PFSK-1 (cell line): ENCODE measurements around the gene FMO4.

ENCODE experiments used
- FOXP2 ChIP-seq: optimal IDR thresholded peaks from 2 replicates; pipeline ENCODE3; 2011; ENCODE audit warnings: borderline replicate concordance, control low read depth, inconsistent platforms; ENCODE audit not compliant: insufficient read depth; ENCODE audit errors: extremely low read length, extremely low read depth
- POLR2AphosphoS5 ChIP-seq: IDR thresholded peaks from 2 replicates; pipeline ENCODE4 v1.6.1; 2012; ENCODE audit warnings: low read depth, mild to moderate bottlenecking, control low read depth, low read length, moderate library complexity
- SIN3A ChIP-seq: IDR thresholded peaks from 2 replicates; pipeline ENCODE4 v1.6.1; 2012; ENCODE audit warnings: mild to moderate bottlenecking, low read length, moderate library complexity, borderline replicate concordance; ENCODE audit not compliant: insufficient read depth
- TAF1 ChIP-seq: IDR thresholded peaks from 2 replicates; pipeline ENCODE4 v1.6.1; 2012; ENCODE audit warnings: low read length, control low read depth, borderline replicate concordance; ENCODE audit not compliant: insufficient read depth
- TF ChIP-seq, protein P1 (sequence below), 2 experiments: IDR thresholded peaks; 2 replicates each; pipeline versions ENCODE4 v1.6.1 to v1.8.0; 2011 to 2012; ENCODE audit warnings: low read depth in 2 of 2, low read length in 2 of 2, control low read depth in 1 of 2, inconsistent platforms in 1 of 2, mild to moderate bottlenecking in 1 of 2, moderate library complexity in 1 of 2; ENCODE audit not compliant: insufficient read depth in 1 of 2

The FMO4 gene

DNA sequence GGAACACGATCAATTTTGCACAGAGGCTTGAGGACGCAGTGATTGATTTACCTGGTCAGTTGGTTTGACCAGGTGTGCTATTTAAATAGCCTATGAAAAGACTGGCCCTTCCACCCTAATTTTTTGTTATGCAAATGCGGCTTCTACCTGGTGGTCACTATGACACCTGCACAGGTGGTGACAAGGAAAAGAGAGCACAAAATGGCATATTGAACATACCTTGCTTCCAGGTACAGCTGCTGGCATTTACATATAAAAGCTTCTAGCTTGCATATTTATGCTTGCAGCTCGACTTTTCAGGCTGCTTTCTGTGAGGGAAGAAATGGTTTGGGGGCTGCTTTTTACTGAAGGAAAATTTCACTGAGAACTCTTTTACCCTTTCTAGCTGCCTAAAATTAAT lies 15.3 kb upstream of the FMO4 start:
- TF ChIP-seq SIN3A (no peak), POLR2AphosphoS5 (no peak), FOXP2 (no peak), TAF1 (no peak)
- TF ChIP-seq, protein P1, sequence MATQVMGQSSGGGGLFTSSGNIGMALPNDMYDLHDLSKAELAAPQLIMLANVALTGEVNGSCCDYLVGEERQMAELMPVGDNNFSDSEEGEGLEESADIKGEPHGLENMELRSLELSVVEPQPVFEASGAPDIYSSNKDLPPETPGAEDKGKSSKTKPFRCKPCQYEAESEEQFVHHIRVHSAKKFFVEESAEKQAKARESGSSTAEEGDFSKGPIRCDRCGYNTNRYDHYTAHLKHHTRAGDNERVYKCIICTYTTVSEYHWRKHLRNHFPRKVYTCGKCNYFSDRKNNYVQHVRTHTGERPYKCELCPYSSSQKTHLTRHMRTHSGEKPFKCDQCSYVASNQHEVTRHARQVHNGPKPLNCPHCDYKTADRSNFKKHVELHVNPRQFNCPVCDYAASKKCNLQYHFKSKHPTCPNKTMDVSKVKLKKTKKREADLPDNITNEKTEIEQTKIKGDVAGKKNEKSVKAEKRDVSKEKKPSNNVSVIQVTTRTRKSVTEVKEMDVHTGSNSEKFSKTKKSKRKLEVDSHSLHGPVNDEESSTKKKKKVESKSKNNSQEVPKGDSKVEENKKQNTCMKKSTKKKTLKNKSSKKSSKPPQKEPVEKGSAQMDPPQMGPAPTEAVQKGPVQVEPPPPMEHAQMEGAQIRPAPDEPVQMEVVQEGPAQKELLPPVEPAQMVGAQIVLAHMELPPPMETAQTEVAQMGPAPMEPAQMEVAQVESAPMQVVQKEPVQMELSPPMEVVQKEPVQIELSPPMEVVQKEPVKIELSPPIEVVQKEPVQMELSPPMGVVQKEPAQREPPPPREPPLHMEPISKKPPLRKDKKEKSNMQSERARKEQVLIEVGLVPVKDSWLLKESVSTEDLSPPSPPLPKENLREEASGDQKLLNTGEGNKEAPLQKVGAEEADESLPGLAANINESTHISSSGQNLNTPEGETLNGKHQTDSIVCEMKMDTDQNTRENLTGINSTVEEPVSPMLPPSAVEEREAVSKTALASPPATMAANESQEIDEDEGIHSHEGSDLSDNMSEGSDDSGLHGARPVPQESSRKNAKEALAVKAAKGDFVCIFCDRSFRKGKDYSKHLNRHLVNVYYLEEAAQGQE (IDR thresholded peaks at IDR 0.05; ENCODE audit: insufficient read depth in 1 of 2, low read depth in 2 of 2, low read length in 2 of 2) = no peak

DNA sequence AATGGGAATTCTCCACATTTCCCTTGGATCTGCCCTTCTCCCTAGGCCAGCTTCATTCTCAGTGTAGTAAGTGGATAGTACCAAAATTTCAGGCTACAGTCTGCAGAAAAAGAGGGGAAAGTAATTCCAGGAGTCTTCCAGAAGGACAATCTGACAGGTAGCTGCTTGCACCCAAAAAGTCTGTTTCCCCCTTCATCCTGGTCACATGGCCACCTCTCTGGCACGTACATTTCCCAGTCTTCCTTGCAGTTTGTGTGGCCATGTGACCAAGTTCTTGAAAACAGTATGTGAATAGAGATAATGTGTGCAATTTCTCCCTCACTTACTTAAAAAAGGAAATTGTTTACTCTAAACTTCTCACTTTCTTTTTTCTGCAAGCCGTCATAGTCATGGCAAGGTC lies 14.6 kb upstream of the FMO4 start:
- TF ChIP-seq POLR2AphosphoS5 = no peak
- TF ChIP-seq TAF1 = no peak
- no peak for TF ChIP-seq FOXP2
- TF ChIP-seq SIN3A = no peak
- TF ChIP-seq, protein P1 (IDR thresholded peaks at IDR 0.05; ENCODE audit: insufficient read depth in 1 of 2, low read depth in 2 of 2, low read length in 2 of 2) = no peak

DNA sequence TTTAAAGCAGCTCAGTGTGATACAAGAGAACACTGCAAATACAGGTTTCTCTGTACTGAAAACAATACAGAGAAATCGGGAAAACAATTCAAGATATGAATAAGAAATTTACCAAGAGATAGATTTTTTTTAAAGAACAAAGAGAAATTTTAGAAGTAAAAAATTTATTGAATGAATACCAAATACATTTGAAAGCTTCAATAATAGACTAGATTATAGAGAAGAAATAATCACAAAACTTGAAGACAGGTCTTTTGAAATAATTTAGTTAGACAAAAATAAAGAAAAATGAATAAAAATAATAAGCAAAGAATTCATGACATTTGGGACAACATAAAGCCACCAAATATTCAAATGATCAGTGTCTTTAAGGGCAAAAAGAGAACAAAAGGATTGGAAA lies 13.6 kb upstream of the FMO4 start:
- TF ChIP-seq POLR2AphosphoS5 (no peak), SIN3A (no peak), FOXP2 (no peak), TAF1 (no peak)
- TF ChIP-seq, protein P1 (IDR thresholded peaks at IDR 0.05; ENCODE audit: insufficient read depth in 1 of 2, low read depth in 2 of 2, low read length in 2 of 2) = no peak

DNA sequence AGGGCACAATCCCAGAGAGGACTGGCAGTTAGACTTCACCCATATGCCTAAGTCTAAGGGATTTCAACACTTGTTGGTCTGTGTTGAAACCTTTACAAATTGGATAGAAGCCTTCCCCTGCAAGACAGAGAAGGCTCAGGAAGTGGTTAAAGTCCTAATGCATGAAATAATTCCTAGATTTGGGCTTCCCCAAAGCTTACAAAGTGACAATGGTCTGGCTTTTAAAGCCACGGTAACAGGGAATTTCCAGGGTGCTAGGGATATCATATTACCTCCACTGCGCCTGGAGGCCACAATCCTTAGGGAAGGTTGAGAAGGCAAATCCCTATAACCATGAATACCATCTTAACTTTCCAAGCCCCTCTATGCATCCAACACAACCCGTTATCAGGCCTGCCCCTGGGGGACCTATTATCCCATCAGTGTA lies 3.3 kb upstream of the FMO4 start:
- TF ChIP-seq POLR2AphosphoS5 (no peak), SIN3A (no peak), FOXP2 (no peak), TAF1 (no peak)
- TF ChIP-seq, protein P1 (IDR thresholded peaks at IDR 0.05; ENCODE audit: insufficient read depth in 1 of 2, low read depth in 2 of 2, low read length in 2 of 2) = no peak

DNA sequence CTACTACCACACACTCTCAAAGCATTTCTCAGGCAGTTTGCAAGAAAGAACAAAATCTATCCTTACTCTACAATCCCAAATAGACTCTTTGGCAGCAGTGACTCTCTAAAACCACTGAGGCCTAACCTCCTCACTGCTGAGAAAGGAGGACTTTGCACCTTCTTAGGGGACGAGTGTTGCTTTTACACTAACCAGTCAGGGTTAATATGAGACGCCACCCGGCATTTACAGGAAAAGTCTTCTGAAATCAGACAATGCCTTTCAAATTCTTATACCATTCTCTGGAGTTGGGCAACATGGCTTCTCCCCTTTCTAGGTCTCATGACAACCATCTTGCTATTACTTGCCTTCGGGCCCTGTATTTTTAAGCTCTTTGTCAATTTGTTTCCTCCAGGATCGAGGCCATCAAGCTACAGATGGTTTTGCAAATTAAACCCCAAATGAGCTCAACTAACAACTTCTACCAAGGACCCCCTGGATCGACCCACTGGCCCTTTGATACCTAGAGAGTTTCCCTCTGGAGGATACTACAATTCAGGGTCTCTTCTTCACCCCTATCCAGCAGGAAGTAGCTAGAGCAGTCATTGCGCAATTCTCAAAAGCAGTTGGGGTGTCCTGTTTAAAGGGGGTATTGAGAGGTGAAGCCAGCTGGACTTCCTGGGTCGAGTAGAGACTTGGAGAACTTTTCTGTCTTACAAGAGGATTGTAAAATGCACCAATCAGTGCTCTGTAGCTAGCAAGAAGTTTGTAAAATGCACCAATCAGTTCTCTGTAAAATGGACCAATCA lies 2.0 kb upstream of the FMO4 start:
- no peak for TF ChIP-seq TAF1
- no peak for TF ChIP-seq POLR2AphosphoS5
- TF ChIP-seq, protein P1 (IDR thresholded peaks at IDR 0.05; ENCODE audit: insufficient read depth in 1 of 2, low read depth in 2 of 2, low read length in 2 of 2) = no peak
- no peak for TF ChIP-seq SIN3A
- TF ChIP-seq FOXP2 = no peak
